HG03045 (cell line): ENCODE results near the gene DENND1A.
A peak's percentile ranks its signal among the peaks of the same experiment; 100 is the strongest.
"Not testable (repeated sequence)": the region's sequence is repeated elsewhere in the genome, so short reads cannot be mapped to it uniquely, and the experiment has no call there.

Source experiments
- ATAC-seq: cut with Tn5 transposase; IDR thresholded peaks from one replicate; pipeline ENCODE4 v1.9.1; 2021; ENCODE audit warnings: mild to moderate bottlenecking, moderate library complexity; ENCODE audit not compliant: unreplicated experiment

DENND1A gene

DNA sequence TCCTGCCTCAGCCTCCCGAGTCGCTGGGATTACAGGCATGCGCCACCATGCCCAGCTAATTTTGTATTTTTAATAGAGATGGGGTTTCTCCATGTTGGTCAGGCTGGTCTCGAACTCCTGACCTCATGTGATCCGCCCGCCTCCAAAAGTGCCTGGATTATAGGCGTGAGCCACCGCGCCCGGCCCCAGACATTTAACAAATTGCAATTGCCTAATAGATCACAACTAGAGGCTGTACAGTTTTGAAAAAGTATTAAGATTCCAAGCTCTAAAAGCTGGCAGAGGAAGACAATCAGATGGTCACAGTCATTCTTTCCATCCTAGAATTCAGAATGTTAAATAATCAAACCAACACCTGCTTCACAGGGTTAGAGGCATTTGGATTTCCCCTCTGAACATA is 293.1 kb downstream of the DENND1A start:
- ATAC-seq, result not testable (repeated sequence)

DNA sequence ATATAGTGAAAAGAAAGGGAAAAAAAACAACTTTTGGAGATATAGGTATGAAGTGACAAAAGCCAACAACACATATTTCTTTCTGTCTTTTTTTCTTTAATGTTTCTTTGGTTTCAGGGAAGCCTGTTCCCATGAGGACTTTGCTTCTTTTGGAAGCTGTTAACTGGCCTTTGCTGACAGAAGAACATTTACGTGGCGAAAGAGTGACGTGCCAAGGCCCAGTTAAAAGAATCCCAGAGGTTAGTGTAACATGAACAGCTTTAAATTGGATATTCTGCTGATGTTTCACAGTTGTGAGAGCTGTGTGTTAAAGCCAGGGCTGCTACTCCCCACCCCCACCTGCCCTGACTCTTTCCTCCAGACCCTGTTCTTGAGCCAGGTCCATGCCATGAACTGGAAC is 298.1 kb downstream of the DENND1A start:
- ATAC-seq, result no peak

DNA sequence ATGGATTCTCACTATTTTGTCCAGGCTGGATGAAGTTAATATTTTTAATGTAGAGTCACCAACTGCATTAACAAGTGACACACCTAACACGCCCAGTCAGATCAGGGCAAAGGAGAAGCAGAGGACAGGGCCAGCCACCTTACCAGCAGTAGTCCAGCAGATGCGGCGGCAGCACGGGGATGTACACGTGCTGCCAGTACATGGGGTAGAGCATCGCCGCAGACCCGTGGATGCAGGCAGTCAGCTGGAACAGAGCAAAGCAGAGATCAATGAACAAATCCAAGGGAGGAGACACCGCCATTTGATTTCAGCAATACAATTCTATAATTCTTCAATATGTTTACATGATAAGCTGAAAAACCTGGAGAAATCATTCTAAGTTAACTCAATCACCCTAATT is 299.7 kb downstream of the DENND1A start:
- no peak for ATAC-seq

DNA sequence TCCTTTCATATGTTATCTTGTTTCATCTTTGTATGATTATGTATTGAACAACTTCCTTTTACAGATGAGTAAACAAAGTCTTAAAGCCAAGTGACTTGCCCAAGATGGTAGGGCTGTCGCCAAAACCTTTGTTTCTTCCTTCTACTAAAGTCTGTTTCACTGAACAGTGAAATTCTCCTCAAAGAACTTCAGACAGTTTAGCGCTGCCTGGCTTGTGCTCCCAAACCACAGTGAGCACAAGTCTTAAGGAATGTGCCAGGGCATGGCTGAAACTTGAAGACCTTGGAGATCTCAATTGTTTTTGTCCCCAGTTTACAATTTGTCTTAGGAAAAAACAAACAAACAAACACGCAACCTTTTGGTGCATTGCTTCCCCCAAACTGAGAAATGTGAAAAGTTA is 300.4 kb downstream of the DENND1A start:
- ATAC-seq, result no peak

DNA sequence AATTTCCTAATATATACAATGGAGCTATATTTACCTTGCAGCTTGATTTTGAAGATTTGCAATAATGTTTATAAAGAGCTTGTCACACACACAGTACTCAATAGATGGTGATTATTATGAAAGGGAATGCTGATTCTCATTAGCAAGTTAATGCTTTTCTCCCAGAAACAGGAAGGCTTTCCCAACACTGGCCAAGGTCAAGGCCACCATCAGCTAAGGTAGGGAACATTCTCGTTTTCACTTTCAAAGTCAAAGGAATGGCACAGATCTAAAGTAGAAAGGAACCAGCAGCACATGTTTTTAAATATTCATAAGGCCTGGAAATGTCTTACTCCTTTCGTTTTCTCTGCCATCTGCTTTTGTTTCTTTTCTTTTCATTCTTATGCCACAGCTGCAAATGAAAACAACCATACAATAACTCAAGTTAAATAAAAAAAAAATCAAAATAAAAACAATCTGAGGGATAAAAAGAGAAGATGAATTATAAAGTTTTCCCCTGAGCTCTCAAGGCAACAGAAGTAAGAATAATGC is 307.1 kb downstream of the DENND1A start:
- no peak for ATAC-seq

DNA sequence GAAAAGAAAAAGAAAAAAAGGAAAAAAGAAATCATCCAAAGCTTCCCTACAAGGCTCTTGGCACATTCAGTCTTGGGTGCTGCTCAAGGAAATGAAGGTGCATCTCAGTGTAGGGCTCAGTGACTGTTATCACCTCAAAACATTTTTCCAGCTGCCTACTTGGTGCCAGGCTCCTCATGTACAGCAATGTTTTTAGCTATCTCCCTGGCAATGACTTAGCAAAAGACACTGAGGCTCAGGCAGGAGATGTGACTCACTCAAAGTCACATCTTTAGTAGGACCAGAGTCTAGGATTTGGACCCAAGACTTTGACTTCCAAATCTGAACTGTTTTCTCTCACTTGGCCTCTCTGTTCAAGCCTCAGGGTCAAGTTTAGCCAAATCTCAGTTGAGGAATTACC is 309.7 kb downstream of the DENND1A start:
- no peak for ATAC-seq

GRCh38 chr9:123617952-123618678 is 311.8 kb downstream of the DENND1A start:
- no peak for ATAC-seq

GRCh38 chr9:123617286-123617685 is 312.6 kb downstream of the DENND1A start:
- no peak for ATAC-seq

GRCh38 chr9:123616707-123617106 is 313.2 kb downstream of the DENND1A start:
- ATAC-seq, result no peak

DNA sequence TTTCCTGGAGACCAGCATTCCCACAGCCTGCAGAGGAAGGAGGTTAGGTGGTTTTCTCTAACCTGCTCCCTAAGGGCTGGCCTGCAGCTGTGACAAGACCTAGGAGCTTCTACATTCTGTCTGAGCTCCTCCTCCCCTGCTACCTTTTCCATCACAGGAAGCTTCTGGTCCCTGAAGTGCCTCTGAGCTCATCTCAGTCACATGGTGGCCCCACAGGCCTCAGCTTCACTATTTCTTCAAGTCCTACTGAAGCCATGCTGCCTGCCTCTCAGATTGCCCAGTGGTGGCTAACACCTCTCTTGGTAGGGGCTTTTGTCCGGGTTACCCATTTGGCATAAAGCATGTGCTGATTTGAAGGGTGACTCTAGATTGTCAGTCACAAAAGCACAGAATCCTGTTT is 314.5 kb downstream of the DENND1A start:
- ATAC-seq, result no peak

DNA sequence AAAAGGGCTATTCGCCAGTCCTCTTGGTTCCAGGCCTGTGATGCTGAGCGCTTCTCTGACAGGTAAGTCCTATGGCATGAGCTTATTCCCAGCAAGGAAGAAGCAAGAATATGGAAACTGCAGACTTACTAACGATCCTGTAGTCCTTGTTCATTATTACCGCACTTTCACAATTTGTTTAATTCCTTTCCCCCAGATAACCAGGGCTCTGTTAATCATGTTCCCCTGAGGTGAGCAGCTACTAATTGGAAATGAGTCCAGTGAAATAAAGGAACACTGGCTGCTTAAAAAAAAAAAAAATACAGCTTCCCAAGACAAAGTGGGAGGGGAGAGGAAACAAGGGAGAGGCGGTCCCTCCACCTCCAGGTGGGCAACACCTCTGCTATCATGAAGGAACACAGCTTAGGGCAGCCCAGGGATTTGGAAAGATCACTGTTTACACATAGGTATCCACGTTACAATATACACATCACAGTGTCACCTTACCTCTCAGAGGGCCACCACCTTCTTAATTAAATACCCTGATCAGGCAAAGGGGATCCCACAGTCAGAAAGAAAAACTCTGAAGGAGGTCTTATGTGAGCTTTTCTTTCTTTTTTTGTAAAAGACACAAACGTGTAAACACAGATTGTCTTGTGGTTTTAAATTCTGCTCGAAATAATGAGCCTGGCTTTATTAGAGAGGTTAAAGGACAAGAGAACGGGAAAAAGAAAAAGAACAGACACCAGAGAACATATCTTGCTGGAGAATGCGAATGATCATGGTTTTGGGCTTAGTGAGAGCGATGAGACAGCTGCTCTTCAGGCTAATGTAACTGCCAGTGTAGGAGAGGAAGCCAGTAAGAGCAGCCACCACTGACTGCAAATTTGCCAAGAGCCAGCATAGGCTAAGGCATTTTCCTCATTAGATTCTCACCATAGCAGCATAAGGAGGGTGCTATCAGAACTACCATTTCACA is 315.3 kb downstream of the DENND1A start:
- ATAC-seq, result no peak

GRCh38 chr9:123611226-123611625 is 318.7 kb downstream of the DENND1A start:
- no peak for ATAC-seq

GRCh38 chr9:123609844-123610243 is 320.1 kb downstream of the DENND1A start:
- ATAC-seq, result no peak

- ATAC-seq, result peak; percentile 92
Observed at GRCh38 chr9:123608104-123608503, 321.8 kb downstream of the DENND1A start.

DNA sequence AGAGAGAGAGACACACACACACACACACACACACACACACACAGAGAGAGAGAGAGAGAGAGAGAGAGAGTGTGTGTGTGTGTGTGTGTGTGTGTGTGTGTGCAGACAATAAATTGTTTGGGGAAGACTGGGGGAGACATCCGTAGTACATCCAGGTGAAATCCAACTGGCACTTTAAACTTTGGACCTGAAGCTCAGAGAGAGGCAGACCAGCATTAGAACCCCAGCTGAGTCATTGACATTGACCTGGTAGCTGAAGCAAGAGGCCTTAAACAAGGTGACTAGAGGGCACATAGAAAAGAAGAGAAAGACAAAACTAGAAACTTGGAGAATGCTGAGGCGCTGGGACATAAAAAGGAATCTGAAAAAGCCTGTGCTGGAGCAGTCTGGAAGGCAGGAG is 322.4 kb downstream of the DENND1A start:
- ATAC-seq, result no peak

DNA sequence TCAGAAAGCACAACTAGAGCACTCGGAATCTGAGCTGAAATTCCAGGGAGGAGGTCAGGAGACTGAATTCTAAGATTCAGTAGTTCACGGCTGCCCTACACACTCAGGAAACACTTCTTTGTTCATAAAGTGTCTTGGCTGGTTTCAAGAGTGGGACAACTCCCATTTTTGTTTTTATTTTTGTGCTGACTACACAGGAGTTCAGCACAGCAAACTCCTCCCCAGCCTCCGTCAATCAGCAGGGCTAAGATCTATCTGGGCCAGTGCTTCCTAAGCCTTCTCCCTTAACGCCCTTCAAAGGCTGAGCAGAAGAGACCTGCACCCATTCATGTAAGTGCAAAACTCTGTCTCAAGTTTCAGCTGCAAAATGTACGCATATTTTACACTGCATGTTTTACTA is 323.8 kb downstream of the DENND1A start:
- ATAC-seq, result no peak

- ATAC-seq, result no peak
Observed at GRCh38 chr9:123605286-123605685, 324.6 kb downstream of the DENND1A start.

DNA sequence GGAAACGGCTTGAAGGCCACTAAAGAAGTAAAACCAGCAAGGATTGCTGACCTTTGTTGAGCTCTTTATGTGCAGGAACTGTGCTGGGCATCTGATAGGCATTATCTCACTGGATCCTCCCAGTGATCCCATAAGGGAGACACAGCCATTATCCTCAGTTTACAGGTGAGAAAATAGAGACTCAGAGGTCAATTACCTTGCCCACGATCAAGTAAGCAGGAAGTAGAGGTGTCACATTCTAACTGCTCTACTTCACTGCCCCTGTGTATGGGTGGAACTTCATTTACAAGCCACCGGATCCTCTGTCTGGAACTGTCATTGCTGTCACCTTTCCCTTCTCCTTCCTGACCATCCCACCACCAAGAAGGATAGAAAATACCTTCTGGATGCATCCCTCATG is 325.1 kb downstream of the DENND1A start:
- no peak for ATAC-seq

- ATAC-seq, result no peak
Observed at GRCh38 chr9:123601828-123602227, 328.1 kb downstream of the DENND1A start.

- no peak for ATAC-seq
Observed at GRCh38 chr9:123599781-123600180, 330.1 kb downstream of the DENND1A start.

DNA sequence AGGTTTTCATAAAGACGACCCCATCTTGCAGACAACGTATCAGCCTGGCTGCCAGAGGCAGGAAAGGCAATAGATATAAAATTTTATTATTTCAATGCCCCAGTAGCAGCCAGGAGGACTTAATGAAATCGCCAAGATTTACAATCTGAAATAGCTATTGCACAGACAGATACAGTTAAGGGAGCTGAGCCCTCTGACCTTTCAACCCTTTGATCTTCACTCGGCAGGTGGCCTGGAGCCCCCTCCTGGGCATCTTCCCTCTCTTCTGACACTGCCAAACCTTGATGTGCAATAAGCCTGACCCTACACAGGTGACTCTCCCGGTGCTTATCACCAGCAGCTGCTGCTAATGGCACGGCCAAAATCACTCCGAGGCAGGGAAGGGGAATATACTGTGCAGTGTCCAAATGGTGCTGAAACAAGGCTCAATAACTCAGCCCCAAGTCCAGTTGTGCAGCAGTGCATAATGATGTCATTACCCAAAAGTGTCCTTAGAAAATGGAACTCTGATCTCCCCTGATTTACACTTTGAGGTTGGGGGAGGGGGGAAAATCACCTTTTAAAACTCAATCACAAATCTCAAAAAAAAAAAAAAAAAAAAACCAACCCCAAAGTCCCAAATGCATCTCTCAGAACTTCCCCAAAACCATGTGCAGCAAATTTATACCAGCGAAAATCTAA is 331.9 kb downstream of the DENND1A start:
- no peak for ATAC-seq
